GM21360 (cell line): ENCODE results near the gene ETF1.

ENCODE experiments used
- ATAC-seq: cut with Tn5 transposase; IDR thresholded peaks from one replicate; pipeline ENCODE4 v1.9.1; 2021; ENCODE audit warnings: mild to moderate bottlenecking, moderate library complexity; ENCODE audit not compliant: unreplicated experiment

Gene ETF1

DNA sequence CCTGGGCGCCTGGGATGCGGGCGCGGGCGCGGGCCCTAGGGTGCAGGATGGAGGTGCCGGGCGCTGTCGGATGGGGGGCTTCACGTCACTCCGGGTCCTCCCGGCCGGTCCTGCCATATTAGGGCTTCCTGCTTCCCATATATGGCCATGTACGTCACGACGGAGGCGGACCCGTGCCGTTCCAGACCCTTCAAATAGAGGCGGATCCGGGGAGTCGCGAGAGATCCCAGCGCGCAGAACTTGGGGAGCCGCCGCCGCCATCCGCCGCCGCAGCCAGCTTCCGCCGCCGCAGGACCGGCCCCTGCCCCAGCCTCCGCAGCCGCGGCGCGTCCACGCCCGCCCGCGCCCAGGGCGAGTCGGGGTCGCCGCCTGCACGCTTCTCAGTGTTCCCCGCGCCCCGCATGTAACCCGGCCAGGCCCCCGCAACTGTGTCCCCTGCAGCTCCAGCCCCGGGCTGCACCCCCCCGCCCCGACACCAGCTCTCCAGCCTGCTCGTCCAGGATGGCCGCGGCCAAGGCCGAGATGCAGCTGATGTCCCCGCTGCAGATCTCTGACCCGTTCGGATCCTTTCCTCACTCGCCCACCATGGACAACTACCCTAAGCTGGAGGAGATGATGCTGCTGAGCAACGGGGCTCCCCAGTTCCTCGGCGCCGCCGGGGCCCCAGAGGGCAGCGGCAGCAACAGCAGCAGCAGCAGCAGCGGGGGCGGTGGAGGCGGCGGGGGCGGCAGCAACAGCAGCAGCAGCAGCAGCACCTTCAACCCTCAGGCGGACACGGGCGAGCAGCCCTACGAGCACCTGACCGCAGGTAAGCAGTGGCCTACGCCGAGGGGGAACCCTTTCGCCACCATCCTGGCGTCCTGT lies 77.5 kb downstream of the ETF1 start, which contains the start of gene EGR1:
TSS of gene EGR1 (plus strand) at position 219 of the 864 bp plus-strand sequence. CDS start at position 502, 283 bp downstream.
- ATAC-seq = peak; percentile 51

DNA sequence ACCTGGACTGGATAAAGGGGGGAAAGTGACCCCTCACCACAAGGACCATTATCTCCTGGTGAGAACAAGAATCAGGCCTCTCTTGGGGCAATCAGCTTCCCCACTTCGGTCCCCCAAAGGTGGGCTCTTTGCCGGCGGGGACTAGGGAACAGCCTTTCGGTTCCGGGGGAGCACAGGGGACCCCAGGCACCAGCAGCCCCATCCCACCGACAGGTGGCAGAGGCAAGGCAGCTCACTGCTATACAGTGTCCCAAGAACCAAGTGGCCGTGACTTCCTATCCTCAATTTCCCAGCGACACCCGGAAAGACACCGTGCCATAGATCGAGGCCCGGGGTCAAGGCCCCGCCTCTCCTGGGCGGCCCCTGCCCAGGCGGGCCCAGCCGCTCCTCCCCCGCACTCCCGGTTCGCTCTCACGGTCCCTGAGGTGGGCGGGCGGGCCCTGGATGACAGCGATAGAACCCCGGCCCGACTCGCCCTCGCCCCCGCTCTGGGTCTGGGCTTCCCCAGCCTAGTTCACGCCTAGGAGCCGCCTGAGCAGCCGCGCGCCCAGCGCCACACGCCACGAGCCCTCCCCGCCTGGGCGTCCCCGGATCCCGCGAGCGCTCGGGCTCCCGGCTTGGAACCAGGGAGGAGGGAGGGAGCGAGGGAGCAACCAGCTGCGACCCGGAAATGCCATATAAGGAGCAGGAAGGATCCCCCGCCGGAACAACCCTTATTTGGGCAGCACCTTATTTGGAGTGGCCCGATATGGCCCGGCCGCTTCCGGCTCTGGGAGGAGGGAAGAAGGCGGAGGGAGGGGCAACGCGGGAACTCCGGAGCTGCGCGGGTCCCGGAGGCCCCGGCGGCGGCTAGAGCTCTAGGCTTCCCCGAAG lies 78.4 kb downstream of the ETF1 start:
- ATAC-seq = peak; percentile 60

DNA sequence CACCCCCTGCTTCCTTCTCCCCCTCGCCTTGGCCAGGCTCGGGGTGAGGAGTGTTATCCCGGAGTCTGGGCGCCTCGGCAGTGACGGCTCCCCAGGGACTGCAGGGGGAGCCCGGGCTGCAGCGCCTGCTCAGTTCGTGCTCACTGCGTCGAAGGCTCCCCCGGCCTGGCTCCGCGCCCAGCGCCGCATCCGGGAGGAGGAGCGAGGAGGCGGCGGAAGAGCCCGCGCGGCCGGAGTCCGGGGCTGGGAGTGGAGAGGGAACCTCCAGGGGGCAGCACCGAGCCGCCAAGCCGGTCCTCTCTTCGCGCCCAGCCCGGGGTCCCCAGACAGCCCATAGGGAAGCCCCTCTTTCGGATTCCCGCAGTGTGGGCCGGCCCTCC lies 79.0 kb downstream of the ETF1 start:
- peak; percentile 48 for ATAC-seq

DNA sequence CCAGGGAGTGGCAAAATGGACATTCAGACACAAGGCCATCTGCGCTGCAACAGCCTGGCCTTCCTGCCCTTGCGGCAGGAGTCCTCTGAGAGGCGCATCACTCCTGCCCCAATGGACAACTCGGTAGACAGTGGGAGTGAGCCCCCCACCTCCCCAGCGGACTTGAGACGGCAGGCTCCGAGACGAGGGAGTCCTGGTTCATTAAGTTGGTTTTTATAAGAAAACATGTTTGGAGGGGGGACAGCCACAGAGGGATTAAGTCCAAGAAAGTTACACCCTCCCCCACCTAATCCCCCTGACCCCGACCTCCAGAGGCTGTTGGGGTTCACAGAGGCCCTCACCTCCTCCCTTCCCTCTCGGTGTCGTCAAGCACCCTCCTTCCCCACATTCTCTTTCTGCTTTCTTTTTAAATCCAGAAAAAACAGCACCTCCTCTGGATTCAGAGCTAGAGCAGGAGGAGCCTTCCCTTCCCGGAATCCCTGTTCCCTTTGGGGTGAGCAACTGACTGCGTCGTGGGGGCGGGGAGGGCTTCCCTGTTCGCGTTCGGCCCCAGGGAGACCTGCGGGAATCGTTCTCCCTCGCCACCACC lies 79.5 kb downstream of the ETF1 start:
- no peak for ATAC-seq

DNA sequence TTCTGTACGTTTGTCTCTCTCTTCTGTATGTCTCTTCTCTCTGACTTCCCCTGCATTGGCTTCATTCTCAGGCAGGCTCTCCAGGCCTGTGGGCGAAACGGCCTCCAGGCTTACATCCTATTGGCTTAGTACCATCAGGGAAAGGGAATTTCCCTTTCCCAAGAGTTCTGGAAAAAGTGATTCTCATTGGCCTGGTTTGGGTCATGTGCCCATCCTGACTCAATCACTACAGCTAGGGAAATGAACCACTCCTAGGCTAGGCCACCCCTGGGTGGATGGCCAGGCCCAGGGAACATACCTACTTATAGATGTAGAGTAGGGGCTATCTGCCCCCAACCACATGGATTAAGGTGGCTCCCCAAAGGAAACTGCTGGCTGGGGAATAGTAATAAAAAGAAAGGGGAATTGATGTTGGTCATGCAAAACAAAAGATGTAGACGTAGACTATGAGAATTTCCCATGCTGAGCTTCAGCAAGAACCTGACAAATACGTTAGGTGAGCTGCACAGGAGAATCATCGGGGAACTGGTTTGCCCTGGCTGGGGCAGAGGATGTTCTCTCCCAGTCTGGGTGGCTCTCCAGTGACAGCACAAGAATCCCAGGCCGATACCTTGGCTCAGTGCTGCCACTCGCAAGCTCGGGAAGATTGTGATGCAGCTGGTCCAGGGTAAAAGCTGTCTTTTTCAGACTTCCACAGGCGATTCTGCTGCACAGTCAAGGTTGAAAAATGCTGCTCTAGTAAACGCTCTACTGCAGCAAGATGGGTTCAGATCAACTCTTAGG lies 81.5 kb downstream of the ETF1 start:
- ATAC-seq = no peak

DNA sequence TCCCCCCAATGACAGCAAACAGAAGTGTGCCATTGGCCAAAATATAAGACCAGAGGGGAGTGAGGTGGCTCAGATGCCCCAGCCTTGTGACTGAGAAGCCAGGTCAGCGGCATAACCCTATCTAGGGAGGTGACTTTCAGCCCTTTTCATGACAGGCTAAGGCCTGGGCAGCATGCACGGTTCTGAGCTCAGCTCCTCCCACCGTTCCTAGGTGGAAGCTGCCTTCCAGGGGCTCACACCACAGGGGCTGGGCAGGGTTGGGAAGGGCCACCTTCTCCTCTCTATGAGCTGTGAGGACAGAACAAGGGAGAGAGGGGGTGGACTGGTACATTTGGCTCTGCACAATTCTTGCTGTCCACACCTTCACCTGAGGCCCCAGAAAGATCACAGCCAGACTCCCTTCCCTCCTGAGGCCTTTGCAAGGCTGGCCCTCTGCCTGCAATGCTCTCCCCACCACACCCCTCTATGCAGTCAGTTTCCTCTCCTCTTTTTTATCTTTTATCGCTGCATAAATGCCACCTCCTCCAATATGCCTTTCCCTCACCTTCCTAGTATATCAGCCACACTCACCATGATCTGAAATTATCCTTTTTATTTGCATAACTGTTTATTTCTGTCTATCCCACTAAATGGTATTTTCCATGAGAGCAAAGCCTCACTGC lies 82.9 kb downstream of the ETF1 start:
- no peak for ATAC-seq

DNA sequence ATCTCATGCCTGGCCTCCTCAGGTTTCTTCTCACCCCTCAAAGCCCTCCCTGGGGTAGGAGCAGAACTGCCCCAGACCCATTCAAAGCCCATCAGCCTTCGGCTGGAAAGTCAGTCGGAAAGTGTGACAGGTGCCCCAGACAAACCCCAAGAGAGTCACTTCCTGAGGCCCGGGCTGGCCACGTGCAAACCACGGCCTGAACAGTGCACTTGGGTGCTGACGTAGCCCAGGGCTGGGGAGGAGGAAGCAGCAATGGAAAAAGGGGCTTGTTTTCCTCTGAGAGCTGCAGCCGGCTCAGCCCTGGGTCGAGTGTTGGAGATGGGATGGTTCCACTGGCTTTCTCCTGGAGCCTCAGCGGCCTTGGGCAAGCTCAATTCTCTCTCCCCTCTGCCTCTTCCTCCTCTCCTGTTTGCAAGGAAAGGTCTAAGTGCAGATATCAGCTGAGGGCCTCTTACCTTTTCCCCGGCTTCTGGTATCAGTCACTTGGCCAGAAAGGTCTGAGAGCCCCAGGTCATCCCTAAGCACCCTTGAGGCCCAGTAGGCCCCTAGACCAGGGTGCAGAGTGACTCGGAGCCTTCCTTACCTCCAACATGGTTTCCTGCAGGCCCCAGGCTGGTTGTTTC lies 83.6 kb downstream of the ETF1 start:
- no peak for ATAC-seq

DNA sequence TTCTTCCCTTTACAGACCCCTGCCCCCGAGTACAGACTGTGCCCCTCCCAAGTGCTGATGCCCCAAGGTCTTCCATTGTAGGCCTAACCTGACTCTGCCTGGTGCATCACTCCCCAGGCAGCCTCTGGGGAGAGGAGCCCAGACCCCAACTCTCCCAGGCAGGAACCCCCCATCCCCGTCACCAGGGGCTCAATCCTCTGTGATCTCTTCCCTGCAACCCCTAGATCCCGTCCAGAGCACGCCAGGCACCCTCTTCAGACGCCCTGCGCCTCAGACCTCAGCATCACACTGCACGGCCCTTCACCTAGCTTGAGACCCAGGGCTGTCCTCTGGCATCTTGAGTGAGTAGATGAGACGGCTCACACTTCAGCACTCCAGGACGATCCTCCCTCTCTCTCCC lies 84.2 kb downstream of the ETF1 start:
- no peak for ATAC-seq

DNA sequence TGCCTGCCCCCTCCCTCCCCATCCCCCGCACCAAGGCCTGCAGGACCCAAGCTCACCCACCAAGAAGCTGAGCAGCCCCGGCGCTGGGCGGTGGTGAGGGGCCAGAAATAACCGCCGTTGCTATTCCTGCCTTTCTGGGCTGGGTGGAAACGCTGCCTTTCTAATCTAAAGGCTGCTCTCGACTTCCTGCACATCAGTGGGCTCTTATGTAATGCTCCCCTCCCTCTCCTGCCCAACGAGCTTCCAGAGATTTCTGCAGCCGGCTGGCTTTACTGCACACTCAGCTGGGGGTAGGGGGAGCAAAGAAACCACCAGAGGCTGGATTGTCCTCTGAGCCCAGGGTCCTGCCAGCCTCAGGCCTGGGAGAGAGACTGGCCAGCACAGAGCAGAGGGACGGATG lies 84.7 kb downstream of the ETF1 start:
- no peak for ATAC-seq

DNA sequence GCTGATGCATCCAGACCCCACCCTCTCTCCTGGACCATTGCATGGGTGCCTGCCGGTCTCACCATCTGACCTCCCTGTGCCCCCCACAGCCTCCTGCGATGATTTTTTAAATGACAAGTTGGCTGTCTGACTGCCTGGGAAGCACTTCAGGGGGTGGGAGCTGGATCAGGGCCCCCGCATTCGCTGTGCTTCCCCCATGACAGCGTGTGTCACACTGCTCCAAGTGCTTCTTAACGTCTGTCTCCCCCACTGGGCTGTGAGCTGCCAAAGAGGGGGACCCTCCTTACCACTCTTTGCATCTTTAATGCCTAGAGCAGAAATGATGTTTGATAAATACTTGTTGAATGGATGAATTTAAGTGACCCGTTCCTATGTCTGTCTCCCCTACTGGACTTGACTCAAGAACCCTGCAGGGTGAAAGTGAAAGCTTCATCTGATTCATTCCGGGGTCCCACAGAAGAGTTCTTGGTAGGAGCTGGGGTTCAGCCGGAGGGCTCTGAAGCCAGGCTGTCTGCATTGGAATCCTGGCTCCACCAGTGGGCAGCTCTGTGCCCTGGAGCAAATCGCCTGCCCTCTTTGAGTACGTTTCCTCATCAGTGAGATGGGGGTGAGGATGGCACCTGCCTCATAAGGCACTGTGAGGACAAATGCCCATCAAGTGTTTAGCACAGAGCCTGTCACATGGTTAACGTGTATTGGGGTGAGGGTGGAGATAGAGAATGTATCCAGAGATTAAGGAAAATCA lies 85.3 kb downstream of the ETF1 start:
- ATAC-seq = no peak
